OCI-LY7 (cell line): Measurements from ENCODE around the gene AAGAB. TPM values are rescaled to one million over a fixed set of nuclear protein-coding genes. Genes with fewer than 3 reads are reported as not detected.

Experiments
- BruUV-seq: library from RNA; stranded (reverse); fragments of 400-500 nt; replicated peaks from 2 replicates; lab custom pipeline; 2021; lab: Mats Ljungman, UMichigan
- CTCF ChIA-PET: fragments of 300-600 bp; sonication (Branson Sonifier 250); formaldehyde crosslinking; loops from one replicate; lab custom pipeline; 2022; ENCODE audit warnings: antibody characterized with exemption; ENCODE audit not compliant: unreplicated experiment; lab: Charles Lee
- POLR2A ChIA-PET: fragments of 300-600 bp; sonication (Branson Sonifier 250); formaldehyde crosslinking; loops from one replicate; lab custom pipeline; 2022; ENCODE audit warnings: antibody characterized with exemption; lab: Charles Lee
- DNase-seq: peaks from one replicate; pipeline ENCODE4 v3.0.0-alpha.2; 2015; ENCODE audit warnings: low spot score
- H2AFZ ChIP-seq: fragments of 200-600 bp; sonication (generic), shearing (Covaris generic); 2 replicates; pipeline ENCODE4 v1.6.1; 2014; ENCODE audit warnings: mild to moderate bottlenecking, antibody characterized with exemption, low read length, moderate library complexity
- H3K27ac ChIP-seq: fragments of 200-600 bp; sonication (generic); 2 replicates; pipeline ENCODE4 v1.5.1; 2014; ENCODE audit warnings: mixed run types, low read depth, mild to moderate bottlenecking, moderate library complexity, low read length, inconsistent platforms; ENCODE audit not compliant: poor library complexity, severe bottlenecking
- H3K36me3 ChIP-seq: fragments of 200-600 bp; sonication (generic); 2 replicates; pipeline ENCODE4 v1.6.1; 2014; ENCODE audit warnings: mild to moderate bottlenecking, antibody characterized with exemption, low read length, moderate library complexity, mixed read lengths; ENCODE audit not compliant: insufficient read depth
- H3K4me1 ChIP-seq: fragments of 200-600 bp; sonication (generic); 2 replicates; pipeline ENCODE4 v1.5.1; 2014; ENCODE audit warnings: mild to moderate bottlenecking, low read length; ENCODE audit not compliant: insufficient read depth, poor library complexity, severe bottlenecking
- H3K4me2 ChIP-seq: fragments of 200-600 bp; sonication (generic); 2 replicates; pipeline ENCODE4 v1.6.1; 2014; ENCODE audit warnings: mild to moderate bottlenecking, low read length
- H3K4me3 ChIP-seq: fragments of 200-600 bp; sonication (generic); 2 replicates; pipeline ENCODE4 v1.5.1; 2014; ENCODE audit warnings: mild to moderate bottlenecking, low read depth, low read length; ENCODE audit not compliant: poor library complexity, severe bottlenecking
- H3K79me2 ChIP-seq: fragments of 200-600 bp; sonication (generic); 2 replicates; pipeline ENCODE4 v1.6.1; 2016; ENCODE audit warnings: low read depth, mild to moderate bottlenecking, low read length, moderate library complexity, mixed read lengths; ENCODE audit not compliant: insufficient read depth
- H3K9me2 ChIP-seq: fragments of 200-600 bp; sonication (generic); 2 replicates; pipeline ENCODE4 v1.6.1; 2016; ENCODE audit warnings: mild to moderate bottlenecking, low read length, mixed read lengths; ENCODE audit not compliant: insufficient read depth
- H3K9me3 ChIP-seq: fragments of 200-600 bp; sonication (generic); 2 replicates; pipeline ENCODE4 v1.6.1; 2014; ENCODE audit warnings: mild to moderate bottlenecking, mixed run types, low read length, mixed read lengths
- H4K20me1 ChIP-seq: fragments of 200-600 bp; sonication (generic); 2 replicates; pipeline ENCODE4 v1.6.1; 2014; ENCODE audit warnings: mild to moderate bottlenecking, antibody characterized with exemption, low read length, moderate library complexity, mixed read lengths; ENCODE audit not compliant: insufficient read depth
- CTCF ChIP-seq: fragments of 200-600 bp; sonication (generic); conservative IDR thresholded peaks from 2 replicates; pipeline ENCODE4 v1.5.1; 2014; ENCODE audit warnings: mild to moderate bottlenecking, antibody characterized with exemption, low read length, moderate library complexity, mixed read lengths
- EZH2phosphoT487 ChIP-seq: fragments of 200-600 bp; sonication (generic); IDR thresholded peaks from 2 replicates; pipeline ENCODE4 v1.6.1; 2018; ENCODE audit warnings: low read depth, borderline replicate concordance, mild to moderate bottlenecking, mixed run types, antibody characterized with exemption, low read length, moderate library complexity, mixed read lengths
- intact Hi-C: fragments of 100-400 bp; cut with micrococcal nuclease; formaldehyde crosslinking; loops from one replicate; pipeline ENCODE4 v1.10.0; 2022; ENCODE audit not compliant: unreplicated experiment
- total RNA-seq, 2 experiments: library from RNA; depleted of rRNA in 1 of 2; stranded (reverse); fragments of >200 nt in 1 of 2; shearing (Covaris generic) in 1 of 2; gene quantifications; 2 replicates each; pipeline ENCODE4 v1.2.3, GENCODE V29; 2014 to 2022

Gene AAGAB
- total RNA-seq, 2 experiments from 2014 or later: 31.0 to 39.9 TPM

- Histone ChIP-seq H3K79me2 (no peaks in the 10 kb centered on the region), H3K27ac (no peak overlapping the region), H4K20me1 (no peaks in the 10 kb centered on the region), H2AFZ (no peak overlapping the region), H3K9me3 (no peaks in the 10 kb centered on the region), H3K4me2 (no peak overlapping the region), H3K36me3 (peaks cover 38% of the 10 kb centered on the region), H3K4me1 (peaks cover 18% of the 10 kb centered on the region), H3K4me3 (no peak overlapping the region), H3K9me2 (no peaks in the 10 kb centered on the region)
- ChIA-PET CTCF (no interaction called here), POLR2A (no interaction called here)
- no peak for DNase-seq
- BruUV-seq: TSS peak; percentile 21
- no peak for TF ChIP-seq CTCF
- intact Hi-C loops: loop anchor here (5.0 kb wide), 1 partner anchor 250 kb away; no protein-coding TSS in a partner anchor
These were observed 57.6 kb downstream of the AAGAB start for GRCh38 chr15:67196672-67197363.

GRCh38 chr15:67196222-67196621 is 58.2 kb downstream of the AAGAB start:
- Histone ChIP-seq H3K27ac (no peak overlapping the region), H3K36me3 (peaks cover 38% of the 10 kb centered on the region), H3K79me2 (no peaks in the 10 kb centered on the region), H4K20me1 (no peaks in the 10 kb centered on the region), H3K4me1 (peaks cover 18% of the 10 kb centered on the region), H3K4me2 (no peak overlapping the region), H3K4me3 (no peak overlapping the region), H3K9me3 (no peaks in the 10 kb centered on the region), H3K9me2 (no peaks in the 10 kb centered on the region), H2AFZ (no peak overlapping the region)
- no peak for DNase-seq
- POLR2A ChIA-PET: interaction anchor here (0.7 kb wide), 1 partner anchor 92 kb away, joined by 3 read pairs; no protein-coding TSS in a partner anchor
- TF ChIP-seq EZH2phosphoT487 (no peak), CTCF (no peak)
- intact Hi-C loops: loop anchor here (5.0 kb wide), 1 partner anchor 249 kb away; no protein-coding TSS in a partner anchor
- BruUV-seq: no TSS peak
- CTCF ChIA-PET: no interaction called here

- peaks cover 18% of the 10 kb centered on the region for H3K4me1 ChIP-seq
- CTCF ChIA-PET: no interaction called here
- POLR2A ChIA-PET: interaction anchor here (0.7 kb wide), 1 partner anchor 91 kb away, joined by 3 read pairs; no protein-coding TSS in a partner anchor
These were observed 59.2 kb downstream of the AAGAB start for GRCh38 chr15:67195305-67195704.

More at GRCh38 chr15:67195305-67195704, 59.2 kb downstream of the AAGAB start:
- intact Hi-C loops: loop anchor here (5.0 kb wide), 1 partner anchor 248 kb away; no protein-coding TSS in a partner anchor
- Histone ChIP-seq H3K9me2 (no peaks in the 10 kb centered on the region), H2AFZ (no peak overlapping the region), H3K27ac (no peak overlapping the region), H3K4me2 (no peak overlapping the region), H3K36me3 (peaks cover 38% of the 10 kb centered on the region), H3K4me3 (no peak overlapping the region), H4K20me1 (no peaks in the 10 kb centered on the region), H3K9me3 (no peaks in the 10 kb centered on the region), H3K79me2 (no peaks in the 10 kb centered on the region)
- BruUV-seq: no TSS peak
- no peak for TF ChIP-seq CTCF
- no peak for TF ChIP-seq EZH2phosphoT487
- no peak for DNase-seq
